IPS-NIHi11 (cell line): Measurements from ENCODE around the gene TUBA3C.
"Not testable (repeated sequence)": the region's sequence is repeated elsewhere in the genome, so short reads cannot be mapped to it uniquely, and the experiment has no call there.

Source experiments
- DNase-seq: peaks from one replicate; pipeline ENCODE4 v3.0.0; 2012; ENCODE audit warnings: mixed read lengths, low spot score

Gene TUBA3C

GRCh38 chr13:19181621-19182485, at the start of gene TUBA3C:
Gene TUBA3C, minus strand, starts transcription at chr13:19181824. Its CDS starts 77 bp downstream, at chr13:19181747.
- no peak for DNase-seq

GRCh38 chr13:19207413-19207812, 25.8 kb upstream of the TUBA3C start:
- not testable (repeated sequence) for DNase-seq

- DNase-seq: not testable (repeated sequence)
These were observed 11.0 kb upstream of the TUBA3C start for GRCh38 chr13:19192622-19193021.

GRCh38 chr13:19189911-19190310, 8.3 kb upstream of the TUBA3C start:
- DNase-seq: not testable (repeated sequence)

GRCh38 chr13:19189368-19189767, 7.7 kb upstream of the TUBA3C start:
- DNase-seq: not testable (repeated sequence)

GRCh38 chr13:19185865-19186645, 4.4 kb upstream of the TUBA3C start:
- no peak for DNase-seq

GRCh38 chr13:19185086-19185864, 3.7 kb upstream of the TUBA3C start:
- no peak for DNase-seq

- DNase-seq: no peak
These were observed 2.6 kb upstream of the TUBA3C start for GRCh38 chr13:19184176-19184575.

GRCh38 chr13:19183676-19184075, 2.1 kb upstream of the TUBA3C start:
- DNase-seq: no peak

GRCh38 chr13:19182536-19182935, 912 bp upstream of the TUBA3C start:
- no peak for DNase-seq

- DNase-seq: no peak
These were observed 503 bp downstream of the TUBA3C start for GRCh38 chr13:19181021-19181620.

- DNase-seq: no peak
These were observed 1.7 kb downstream of the TUBA3C start for GRCh38 chr13:19179916-19180315.

GRCh38 chr13:19178901-19179593, 2.6 kb downstream of the TUBA3C start:
- no peak for DNase-seq

GRCh38 chr13:19176981-19177776, 4.4 kb downstream of the TUBA3C start:
- not testable (repeated sequence) for DNase-seq

- DNase-seq: no peak
These were observed 7.9 kb downstream of the TUBA3C start for GRCh38 chr13:19173752-19174151.

- DNase-seq: no peak
These were observed 9.0 kb downstream of the TUBA3C start for GRCh38 chr13:19172647-19173030.

GRCh38 chr13:19172007-19172646, 9.5 kb downstream of the TUBA3C start:
- DNase-seq: no peak

GRCh38 chr13:19171563-19171962, 10.1 kb downstream of the TUBA3C start:
- no peak for DNase-seq

GRCh38 chr13:19169991-19170390, 11.6 kb downstream of the TUBA3C start:
- DNase-seq: no peak

- no peak for DNase-seq
These were observed 12.1 kb downstream of the TUBA3C start for GRCh38 chr13:19169496-19169895.
